Hepatocyte (in vitro differentiated cells): ENCODE results near the gene ZMAT5.

ENCODE experiments used
- EZH2 ChIP-seq: fragments of 200-600 bp; sonication (generic); IDR thresholded peaks from 2 replicates; pipeline ENCODE4 v1.6.1; 2016; ENCODE audit warnings: antibody characterized with exemption, mild to moderate bottlenecking, borderline replicate concordance
- TF ChIP-seq, protein P1 (sequence below): fragments of 200-600 bp; sonication (generic); IDR thresholded peaks from 2 replicates; pipeline ENCODE4 v1.5.1; 2016; ENCODE audit warnings: antibody characterized with exemption, mild to moderate bottlenecking; ENCODE audit not compliant: poor library complexity

DNA sequence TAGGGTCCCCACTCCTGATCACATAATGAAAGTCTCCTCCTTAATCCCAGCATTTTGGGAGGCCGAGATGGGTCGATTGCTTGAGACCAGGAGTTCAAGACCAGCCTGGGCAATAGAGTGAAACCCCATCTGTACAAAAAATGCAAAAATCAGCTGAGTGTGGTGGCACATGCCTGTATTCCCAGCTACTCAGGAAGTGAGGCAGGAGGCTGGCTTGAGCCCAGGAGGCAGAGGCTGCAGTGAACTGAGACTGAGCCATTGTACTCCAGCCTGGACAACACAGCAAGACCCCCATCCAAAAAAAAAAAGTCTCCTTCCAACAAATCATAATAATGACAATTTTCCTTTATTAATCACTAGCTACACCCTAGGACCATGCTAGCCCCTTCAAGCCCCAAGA, 15.1 kb downstream of the ZMAT5 start:
- TF ChIP-seq, protein P1, sequence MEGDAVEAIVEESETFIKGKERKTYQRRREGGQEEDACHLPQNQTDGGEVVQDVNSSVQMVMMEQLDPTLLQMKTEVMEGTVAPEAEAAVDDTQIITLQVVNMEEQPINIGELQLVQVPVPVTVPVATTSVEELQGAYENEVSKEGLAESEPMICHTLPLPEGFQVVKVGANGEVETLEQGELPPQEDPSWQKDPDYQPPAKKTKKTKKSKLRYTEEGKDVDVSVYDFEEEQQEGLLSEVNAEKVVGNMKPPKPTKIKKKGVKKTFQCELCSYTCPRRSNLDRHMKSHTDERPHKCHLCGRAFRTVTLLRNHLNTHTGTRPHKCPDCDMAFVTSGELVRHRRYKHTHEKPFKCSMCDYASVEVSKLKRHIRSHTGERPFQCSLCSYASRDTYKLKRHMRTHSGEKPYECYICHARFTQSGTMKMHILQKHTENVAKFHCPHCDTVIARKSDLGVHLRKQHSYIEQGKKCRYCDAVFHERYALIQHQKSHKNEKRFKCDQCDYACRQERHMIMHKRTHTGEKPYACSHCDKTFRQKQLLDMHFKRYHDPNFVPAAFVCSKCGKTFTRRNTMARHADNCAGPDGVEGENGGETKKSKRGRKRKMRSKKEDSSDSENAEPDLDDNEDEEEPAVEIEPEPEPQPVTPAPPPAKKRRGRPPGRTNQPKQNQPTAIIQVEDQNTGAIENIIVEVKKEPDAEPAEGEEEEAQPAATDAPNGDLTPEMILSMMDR, result no peak
- no peak for TF ChIP-seq EZH2
